ENCODE data around the gene MDFIC. TPM values are rescaled to one million over a fixed set of nuclear protein-coding genes. Genes with fewer than 3 reads are reported as not detected.

Gene MDFIC
- total RNA-seq, 2 donors from 2014 or later, result 22.9 to 29.3 TPM

DNA sequence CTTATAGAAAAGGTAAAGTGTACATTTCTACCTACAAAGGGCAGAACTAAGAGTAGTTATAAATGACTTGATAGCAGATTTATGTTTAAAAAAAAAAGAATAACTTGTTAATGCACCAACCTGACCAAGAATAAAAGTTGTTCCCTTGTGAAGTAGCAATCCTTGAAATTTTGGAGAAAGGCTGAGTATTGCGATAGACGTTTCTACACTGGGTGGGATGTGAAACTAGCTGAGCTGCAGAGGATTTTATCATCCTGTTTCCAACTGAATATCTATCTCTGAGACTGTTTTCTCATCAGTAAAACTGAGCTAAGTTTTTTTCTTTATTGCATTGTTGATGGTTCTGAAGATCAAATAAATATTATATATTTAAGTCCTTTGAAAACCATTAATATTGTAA is 14.6 kb downstream of the MDFIC start:
- H3K36me3 ChIP-seq, result no peaks in the 10 kb centered on the region
- DNase-seq (ENCODE audit: low spot score), result no peak
- H3K4me3 ChIP-seq, result no peak overlapping the region
- no peak overlapping the region for H3K27ac ChIP-seq
- H3K9me3 ChIP-seq, result no peaks in the 10 kb centered on the region
- TF ChIP-seq, protein P1, sequence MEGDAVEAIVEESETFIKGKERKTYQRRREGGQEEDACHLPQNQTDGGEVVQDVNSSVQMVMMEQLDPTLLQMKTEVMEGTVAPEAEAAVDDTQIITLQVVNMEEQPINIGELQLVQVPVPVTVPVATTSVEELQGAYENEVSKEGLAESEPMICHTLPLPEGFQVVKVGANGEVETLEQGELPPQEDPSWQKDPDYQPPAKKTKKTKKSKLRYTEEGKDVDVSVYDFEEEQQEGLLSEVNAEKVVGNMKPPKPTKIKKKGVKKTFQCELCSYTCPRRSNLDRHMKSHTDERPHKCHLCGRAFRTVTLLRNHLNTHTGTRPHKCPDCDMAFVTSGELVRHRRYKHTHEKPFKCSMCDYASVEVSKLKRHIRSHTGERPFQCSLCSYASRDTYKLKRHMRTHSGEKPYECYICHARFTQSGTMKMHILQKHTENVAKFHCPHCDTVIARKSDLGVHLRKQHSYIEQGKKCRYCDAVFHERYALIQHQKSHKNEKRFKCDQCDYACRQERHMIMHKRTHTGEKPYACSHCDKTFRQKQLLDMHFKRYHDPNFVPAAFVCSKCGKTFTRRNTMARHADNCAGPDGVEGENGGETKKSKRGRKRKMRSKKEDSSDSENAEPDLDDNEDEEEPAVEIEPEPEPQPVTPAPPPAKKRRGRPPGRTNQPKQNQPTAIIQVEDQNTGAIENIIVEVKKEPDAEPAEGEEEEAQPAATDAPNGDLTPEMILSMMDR (IDR thresholded peaks at IDR 0.05), result no peak
- ATAC-seq (ENCODE audit: insufficient number of reproducible peaks, low FRiP score, low read depth), result no peak
- no peaks in the 10 kb centered on the region for H3K27me3 ChIP-seq (replicated peaks; ENCODE audit: insufficient read depth)
- H3K4me1 ChIP-seq (ENCODE audit: control insufficient read depth in 1 of 2, low read depth in 2 of 2), result peaks cover 31 to 33% of the 10 kb centered on the region in 2 donors

DNA sequence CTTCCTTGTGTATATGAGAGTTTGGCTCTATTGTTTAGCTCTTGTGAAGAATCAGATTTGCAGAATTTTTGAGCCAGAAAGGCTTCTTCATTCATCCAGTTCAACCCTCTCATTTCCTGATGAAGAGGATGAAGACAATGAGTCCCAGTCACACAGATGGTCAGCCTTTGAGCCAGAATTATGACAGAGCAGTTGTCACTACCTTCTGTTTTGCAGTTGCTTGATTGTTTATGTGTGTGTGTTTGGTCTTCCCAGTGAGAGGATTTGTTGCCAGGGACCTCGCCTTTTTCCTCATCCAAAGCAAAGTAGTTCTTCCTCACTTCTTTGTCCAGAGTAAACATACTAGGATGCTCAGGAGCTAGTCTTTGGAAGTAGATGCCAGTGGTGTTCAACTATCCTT is 15.6 kb downstream of the MDFIC start:
- TF ChIP-seq, protein P1 (IDR thresholded peaks at IDR 0.05), result no peak
- no peaks in the 10 kb centered on the region for H3K36me3 ChIP-seq
- no peak for DNase-seq (ENCODE audit: low spot score)
- no peaks in the 10 kb centered on the region for H3K27me3 ChIP-seq (replicated peaks; ENCODE audit: insufficient read depth)
- no peak for ATAC-seq (ENCODE audit: insufficient number of reproducible peaks, low FRiP score, low read depth)
- H3K4me3 ChIP-seq, result no peak overlapping the region
- peaks cover 26 to 27% of the 10 kb centered on the region in 2 donors for H3K4me1 ChIP-seq (ENCODE audit: control insufficient read depth in 1 of 2, low read depth in 2 of 2)
- no peaks in the 10 kb centered on the region for H3K9me3 ChIP-seq
- no peak overlapping the region for H3K27ac ChIP-seq

DNA sequence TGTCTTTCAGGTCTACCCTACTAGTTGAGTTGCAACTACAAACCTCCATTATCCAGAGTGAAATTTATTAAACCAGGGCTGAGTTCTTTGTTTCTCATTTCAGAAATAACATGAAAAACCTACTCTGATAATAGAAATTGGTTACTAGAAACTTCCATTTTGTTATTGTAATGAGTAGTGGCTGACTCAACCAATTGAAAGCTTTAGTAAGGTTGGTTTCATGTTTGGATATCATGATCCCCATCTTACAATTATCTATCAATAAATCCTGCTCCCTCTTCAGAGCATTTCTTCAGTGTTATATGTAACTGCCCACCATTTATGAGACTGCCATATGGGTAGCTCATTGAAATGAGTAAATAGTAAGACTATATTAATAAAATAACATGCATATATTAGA is 16.9 kb downstream of the MDFIC start:
- Histone ChIP-seq H3K27ac (no peak overlapping the region), H3K36me3 (no peaks in the 10 kb centered on the region), H3K27me3 (replicated peaks; ENCODE audit: insufficient read depth) (no peaks in the 10 kb centered on the region), H3K4me3 (no peak overlapping the region), H3K4me1 (ENCODE audit: control insufficient read depth in 1 of 2, low read depth in 2 of 2) (peaks cover 17 to 21% of the 10 kb centered on the region in 2 donors), H3K9me3 (no peaks in the 10 kb centered on the region)
- ATAC-seq (ENCODE audit: insufficient number of reproducible peaks, low FRiP score, low read depth) (no peak), DNase-seq (ENCODE audit: low spot score) (no peak)
- TF ChIP-seq, protein P1 (IDR thresholded peaks at IDR 0.05), result no peak

DNA sequence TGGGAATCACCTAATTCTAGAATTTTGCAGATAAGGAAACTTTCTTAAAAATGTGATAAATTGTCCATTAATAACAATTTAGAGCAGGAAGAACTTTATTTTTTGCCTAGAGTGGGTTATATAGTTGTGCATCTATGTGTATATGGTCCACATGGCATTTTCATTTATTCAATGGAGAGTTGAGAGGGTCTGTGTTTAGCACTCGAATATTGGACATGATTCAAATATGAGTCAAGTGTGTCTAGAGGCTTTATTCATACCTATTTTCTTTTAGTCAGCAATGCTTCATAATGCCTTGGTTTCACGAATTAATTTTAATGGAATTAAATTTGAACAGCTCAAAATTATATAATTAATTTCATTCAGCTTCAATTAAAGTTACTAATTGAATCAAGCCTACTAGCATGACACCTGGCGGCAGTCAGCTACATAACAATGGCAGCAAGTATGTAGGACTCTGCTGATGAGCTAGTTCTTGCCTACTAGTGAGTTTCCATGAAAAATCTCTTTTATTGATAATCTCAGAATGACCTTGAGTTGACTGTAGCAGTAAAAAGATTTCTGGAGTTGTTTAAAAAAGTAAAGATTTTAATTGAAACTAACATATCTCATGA is 17.7 kb downstream of the MDFIC start:
- no peaks in the 10 kb centered on the region for H3K27me3 ChIP-seq (replicated peaks; ENCODE audit: insufficient read depth)
- ATAC-seq (ENCODE audit: insufficient number of reproducible peaks, low FRiP score, low read depth) (no peak), DNase-seq (ENCODE audit: low spot score) (no peak)
- peaks cover 18 to 21% of the 10 kb centered on the region in 2 donors for H3K4me1 ChIP-seq (ENCODE audit: control insufficient read depth in 1 of 2, low read depth in 2 of 2)
- H3K4me3 ChIP-seq, result no peak overlapping the region
- no peaks in the 10 kb centered on the region for H3K9me3 ChIP-seq
- TF ChIP-seq, protein P1 (IDR thresholded peaks at IDR 0.05), result no peak
- H3K27ac ChIP-seq, result no peak overlapping the region
- no peaks in the 10 kb centered on the region for H3K36me3 ChIP-seq

DNA sequence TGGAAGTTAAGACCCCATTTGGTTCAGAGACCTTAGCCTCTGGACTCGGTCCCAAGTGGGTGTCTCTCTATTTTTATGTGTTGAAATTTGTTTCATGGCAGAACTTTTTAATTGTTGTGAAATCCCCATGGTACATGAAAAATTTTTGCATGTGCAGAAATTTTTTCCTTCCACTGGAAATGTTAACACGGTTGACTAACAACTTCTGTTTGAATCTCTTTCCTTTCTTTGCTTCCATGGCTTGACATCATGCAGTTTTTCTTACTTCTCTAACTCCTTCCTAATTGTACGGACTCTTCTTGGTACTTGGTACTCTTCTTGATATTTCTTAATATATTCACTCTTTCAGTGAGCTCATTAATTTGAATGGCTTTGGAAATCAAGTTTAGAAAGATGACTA is 18.3 kb downstream of the MDFIC start:
- H3K27me3 ChIP-seq (replicated peaks; ENCODE audit: insufficient read depth), result no peaks in the 10 kb centered on the region
- no peak for ATAC-seq (ENCODE audit: insufficient number of reproducible peaks, low FRiP score, low read depth)

More for the DNA sequence above, 18.3 kb downstream of the MDFIC start:
- Histone ChIP-seq H3K27ac (no peak overlapping the region), H3K4me1 (ENCODE audit: control insufficient read depth in 1 of 2, low read depth in 2 of 2) (peaks cover 16% of the 10 kb centered on the region in 2 donors), H3K4me3 (no peak overlapping the region), H3K9me3 (no peaks in the 10 kb centered on the region), H3K36me3 (no peaks in the 10 kb centered on the region)
- no peak for DNase-seq (ENCODE audit: low spot score)
- TF ChIP-seq, protein P1 (IDR thresholded peaks at IDR 0.05), result no peak
